Activated CD4-positive, alpha-beta T cell treated with anti-CD3 and anti-CD28 coated beads, Interleukin-2, Interleukin-4, amounts not matched to agents 100 ng/mL and 50 ng/mL, durations not matched to agents 16 hours and 8 hours (primary cell): ENCODE results near the gene VGLL4.
"Not testable (repeated sequence)": the region's sequence is repeated elsewhere in the genome, so short reads cannot be mapped to it uniquely, and the experiment has no call there.

Source experiments
- DNase-seq: peaks from one replicate; pipeline ENCODE4 v3.0.0-alpha.2; 2020; ENCODE audit warnings: low spot score

VGLL4 gene

DNA sequence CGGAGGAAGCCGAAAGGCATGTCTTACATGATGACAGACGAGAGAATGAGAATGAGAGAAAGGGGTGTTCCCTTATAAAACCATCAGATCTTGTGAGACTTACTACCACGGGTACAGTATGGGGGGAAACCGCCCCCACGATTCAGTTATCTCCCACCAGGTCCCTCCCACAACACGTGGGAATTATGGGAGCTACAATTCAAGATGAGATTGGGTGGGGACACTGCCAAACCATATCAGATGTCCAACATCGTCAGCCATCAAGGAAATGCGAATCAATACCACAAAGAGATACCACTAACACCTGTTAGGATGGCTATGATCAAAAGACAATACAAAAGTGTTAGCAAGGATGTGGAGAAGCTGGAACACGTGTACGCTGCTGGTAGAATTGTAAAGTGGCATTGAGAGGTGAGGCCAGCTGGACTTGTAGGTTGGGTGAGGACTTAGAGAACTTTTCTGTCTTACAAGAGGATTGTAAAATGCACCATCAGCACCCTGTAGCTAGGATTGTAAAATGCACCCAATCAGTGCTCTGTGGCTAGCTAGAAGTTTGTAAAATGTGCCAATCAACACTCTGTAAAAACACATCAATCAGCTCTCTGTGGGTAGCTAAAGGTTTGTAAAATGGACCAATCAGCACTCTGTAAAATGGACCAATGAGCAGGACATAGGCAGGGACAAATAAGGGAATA lies 37.5 kb downstream of the VGLL4 start:
- DNase-seq, result no peak

DNA sequence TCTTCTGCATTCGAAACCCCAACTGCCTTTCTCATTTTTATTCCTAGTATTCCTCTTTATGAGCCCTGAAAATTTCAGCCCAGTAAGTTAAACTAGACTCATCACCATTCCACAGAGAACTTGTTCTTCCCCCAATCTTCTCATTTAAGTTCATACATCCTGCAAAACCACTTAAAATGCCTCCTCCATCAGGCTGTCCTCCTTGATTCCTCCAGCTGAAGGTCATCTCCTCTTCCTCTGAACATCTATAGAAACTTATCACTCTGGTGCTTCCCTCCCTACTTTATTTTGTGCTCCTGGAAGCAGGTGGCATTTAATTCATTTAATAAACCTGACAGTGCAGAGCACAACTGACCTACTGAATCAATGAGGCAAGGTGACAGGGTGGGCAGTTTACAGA lies 38.3 kb downstream of the VGLL4 start:
- DNase-seq, result no peak

GRCh38 chr3:11604139-11604892 lies 39.4 kb downstream of the VGLL4 start:
- DNase-seq, result no peak

- DNase-seq, result no peak
These were observed 40.1 kb downstream of the VGLL4 start for GRCh38 chr3:11603628-11604027.

DNA sequence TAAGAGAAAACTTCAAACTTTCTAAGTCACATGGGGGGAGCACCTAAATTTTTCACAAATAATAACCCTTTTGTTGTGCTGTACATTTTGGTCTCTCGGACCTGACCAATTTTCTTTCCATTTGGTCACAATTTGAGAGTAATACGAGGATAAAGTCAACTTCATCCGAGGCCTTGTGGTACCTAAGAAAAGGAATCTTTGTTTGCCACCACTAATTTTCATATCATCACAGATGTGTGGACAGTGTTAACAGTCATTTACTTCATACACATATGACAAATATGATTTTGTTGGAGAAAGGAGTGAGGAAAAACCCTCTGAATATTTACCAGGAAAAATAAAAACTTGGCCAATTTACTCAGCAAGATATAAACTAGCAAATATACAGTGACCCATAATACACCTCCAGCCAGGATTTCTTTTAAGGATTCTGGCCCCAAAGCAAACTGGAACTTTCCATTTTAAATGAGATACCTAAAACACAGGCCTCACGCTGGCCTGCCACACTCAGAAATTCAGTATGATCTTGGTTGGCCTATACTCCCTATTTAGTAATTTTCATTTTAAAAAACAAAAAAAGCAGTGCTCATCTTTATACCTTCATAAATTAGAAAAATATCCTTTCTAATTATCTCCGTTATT lies 40.7 kb downstream of the VGLL4 start:
- no peak for DNase-seq

- DNase-seq, result no peak
These were observed 41.4 kb downstream of the VGLL4 start for GRCh38 chr3:11602239-11602840.

DNA sequence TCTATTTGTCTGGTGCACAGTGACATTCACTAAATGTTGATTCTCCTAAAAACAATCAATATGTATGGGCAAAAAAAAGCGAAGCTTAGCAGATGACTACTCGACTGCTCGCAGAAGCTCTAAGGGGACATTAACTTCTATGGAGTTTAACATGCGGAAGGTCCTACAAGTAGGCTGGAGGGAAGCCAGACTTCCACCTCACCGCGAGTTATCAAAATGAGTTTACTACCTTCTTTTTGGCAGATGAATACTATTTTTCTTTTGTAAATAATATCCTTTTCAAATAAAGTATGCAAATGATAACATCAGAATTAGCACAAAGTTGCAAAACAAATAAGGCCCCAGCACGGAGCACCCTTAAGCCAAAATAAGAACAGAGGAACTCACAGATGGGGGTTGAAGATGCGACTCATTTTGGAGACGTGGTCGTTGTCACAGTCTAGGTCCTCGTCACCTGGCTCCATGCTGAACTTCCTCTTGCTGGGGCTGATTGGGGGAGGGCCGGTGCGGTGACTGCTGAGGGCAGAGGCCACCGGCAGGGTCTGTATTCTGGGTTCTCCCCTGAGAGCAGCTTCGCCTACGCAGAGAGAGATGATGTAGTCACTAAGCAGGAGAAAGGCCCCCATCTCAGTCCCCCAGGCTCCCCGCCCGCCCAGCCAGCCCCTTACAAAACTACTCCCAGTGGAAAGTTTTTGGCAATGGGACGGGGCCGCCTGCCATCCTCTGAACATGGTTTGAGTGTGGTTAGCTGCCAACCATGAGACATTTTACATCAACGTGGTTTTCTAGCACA lies 42.1 kb downstream of the VGLL4 start:
- no peak for DNase-seq

DNA sequence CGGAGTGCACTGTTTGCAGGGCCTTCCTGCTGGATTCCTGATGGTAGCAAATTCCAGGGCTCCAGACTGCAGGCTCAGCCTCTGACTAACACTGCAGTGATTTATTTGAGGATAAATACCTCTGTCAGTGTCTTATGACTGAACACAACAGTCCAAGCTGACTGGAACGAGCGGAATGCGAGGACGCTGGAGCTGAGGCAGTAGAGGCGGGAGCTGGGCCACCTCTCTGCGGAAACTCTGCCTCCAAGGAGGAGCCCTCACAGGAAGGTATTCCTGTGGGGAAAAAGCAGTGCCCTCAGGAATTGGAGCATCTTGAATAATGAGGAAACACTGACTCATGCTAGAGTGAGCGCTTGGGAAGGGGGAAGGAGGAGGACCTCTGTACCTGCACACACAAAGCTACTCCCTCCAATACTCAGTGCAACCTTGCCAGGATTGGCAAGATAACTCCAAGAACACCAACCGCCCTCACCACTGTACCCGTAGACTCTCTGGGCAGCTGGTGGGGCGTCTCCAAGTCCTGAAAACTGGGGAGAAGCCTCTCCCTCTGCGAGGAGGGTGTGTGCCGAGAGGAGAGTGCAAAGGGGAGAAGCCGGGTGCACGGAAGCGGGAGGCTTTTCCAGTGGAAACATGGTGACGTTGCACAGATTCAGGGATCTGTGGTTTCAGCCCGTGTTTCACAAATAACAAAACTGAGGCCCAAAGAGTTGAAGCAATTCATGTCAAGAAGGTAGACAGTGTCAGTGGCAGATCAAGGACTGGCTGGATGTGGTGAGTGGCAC lies 43.0 kb downstream of the VGLL4 start:
- no peak for DNase-seq

GRCh38 chr3:11596387-11596786 lies 47.3 kb downstream of the VGLL4 start:
- DNase-seq, result no peak

DNA sequence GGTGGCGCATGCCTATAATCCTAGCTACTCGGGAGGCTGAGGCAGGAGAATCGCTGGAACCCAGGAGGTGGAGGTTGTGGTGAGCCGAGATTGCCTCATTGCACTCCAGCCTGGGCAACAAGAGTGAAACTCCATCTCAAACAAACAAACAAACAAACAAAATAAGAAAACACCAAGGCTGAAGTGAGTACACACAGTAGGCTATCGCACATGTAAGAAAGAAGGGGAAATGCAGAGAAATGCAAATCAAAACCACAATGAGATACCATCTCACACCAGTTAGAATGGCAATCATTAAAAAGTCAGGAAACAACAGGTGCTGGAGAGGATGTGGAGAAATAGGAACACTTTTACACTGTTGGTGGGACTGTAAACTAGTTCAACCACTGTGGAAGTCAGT lies 48.7 kb downstream of the VGLL4 start:
- DNase-seq, result not testable (repeated sequence)

- no peak for DNase-seq
These were observed 50.2 kb downstream of the VGLL4 start for GRCh38 chr3:11593318-11594034.

- no peak for DNase-seq
These were observed 51.0 kb downstream of the VGLL4 start for GRCh38 chr3:11592445-11593298.

DNA sequence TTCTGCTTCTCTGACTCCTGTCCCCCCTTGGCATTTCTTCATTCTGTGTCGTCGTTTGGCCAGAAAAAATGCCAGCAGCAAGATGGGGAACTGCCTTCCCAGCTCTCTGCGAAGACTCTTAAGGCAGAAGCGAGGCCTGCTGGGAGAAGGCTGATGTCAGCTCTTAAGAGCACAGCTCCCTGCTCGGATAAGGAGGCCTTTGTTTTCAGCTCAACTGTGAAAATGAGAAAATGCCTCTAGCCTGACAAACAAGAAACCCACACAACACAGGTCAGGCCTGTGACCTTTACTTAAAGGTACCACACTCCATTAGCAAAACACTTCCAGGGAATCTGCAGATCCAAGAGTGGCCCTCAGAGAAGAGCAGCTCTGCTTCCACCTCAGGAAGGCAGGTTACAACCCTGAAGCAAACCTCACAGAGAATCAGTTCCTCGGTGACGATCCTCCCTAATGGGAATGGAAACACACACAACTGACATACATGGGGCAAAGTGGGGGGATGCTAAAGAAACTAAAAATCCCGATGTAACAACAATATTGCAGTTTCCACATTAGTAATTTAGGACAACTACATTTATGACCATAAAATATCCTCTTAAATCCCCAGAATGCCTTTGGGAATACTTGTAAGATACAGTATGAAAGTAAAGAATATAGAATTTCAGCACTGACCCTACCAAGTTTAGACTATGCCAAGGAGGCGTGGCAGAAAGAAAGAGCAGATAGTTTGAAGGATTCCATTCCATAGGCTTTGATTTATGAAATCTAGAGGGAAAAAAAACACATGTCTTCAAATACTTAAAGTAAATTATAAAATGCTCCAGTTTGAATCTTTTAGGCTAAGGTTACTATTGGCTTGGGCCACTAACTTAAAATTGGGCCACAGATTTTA lies 52.1 kb downstream of the VGLL4 start:
- DNase-seq, result no peak

DNA sequence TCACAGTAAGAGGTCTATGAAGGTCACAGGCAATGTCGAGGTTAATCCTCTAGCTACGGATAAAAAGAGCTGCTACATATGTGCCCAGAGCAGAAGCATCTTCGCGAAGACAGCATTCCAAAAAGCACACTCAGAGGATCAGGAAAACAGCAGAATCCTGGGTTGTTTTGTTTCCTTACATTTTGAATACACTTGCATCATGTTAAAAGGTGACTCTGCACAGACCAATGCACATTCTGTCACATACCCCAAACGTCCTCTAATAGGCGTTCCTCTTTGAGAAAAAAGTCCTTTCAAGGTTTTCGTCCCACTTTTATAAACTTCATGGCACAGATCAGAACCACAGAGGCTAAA lies 52.7 kb downstream of the VGLL4 start:
- no peak for DNase-seq

DNA sequence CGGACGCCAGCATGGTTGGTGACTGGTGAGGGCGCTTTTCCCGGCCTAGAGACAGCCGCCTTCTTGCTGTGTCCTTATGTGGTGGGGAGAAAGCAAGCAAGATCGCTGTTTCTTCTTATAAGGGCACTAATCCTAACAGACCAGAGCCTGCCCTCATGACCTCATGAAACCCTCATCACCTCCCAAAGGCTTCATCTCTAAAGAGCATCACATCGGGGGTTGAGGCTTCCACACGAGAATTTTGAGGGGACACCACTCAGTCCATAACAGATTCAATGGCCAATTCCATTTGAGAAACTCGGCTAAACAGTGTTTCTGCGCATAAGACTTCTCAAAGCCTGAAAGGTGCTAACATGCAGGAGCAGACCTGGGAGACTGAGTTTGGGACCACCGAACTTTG lies 54.0 kb downstream of the VGLL4 start:
- no peak for DNase-seq

GRCh38 chr3:11588755-11589154 lies 55.0 kb downstream of the VGLL4 start:
- no peak for DNase-seq

DNA sequence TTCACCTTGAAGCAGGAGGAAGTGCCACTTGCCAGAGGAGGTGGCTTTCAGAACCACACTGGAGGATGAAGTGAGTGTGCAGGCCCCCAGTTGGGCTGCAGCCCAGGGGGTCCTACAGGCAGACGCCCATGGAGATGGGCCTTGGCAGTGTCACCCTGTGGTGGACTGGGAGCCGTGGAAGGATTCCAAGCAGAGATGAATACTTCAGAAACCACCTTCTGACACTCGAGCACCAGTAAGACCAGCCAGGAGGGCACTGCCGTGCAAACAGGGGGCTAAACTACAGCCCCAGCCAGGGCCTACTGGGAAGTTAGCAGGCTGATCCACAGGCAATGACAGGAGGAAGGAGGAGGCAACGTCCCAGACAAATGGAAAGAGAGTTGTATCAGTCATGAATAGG lies 55.4 kb downstream of the VGLL4 start:
- DNase-seq, result no peak

GRCh38 chr3:11587766-11588165 lies 55.9 kb downstream of the VGLL4 start:
- DNase-seq, result no peak

GRCh38 chr3:11584570-11584969 lies 59.1 kb downstream of the VGLL4 start:
- DNase-seq, result no peak
